HEK293 (cell line): ENCODE results near the gene IL24.

Source experiments
- CTCF ChIA-PET: fragments of 350-600 bp; formaldehyde crosslinking; extraction: SDS; loops from one replicate; lab custom pipeline; 2021; ENCODE audit warnings: antibody characterized with exemption; lab: Yijun Ruan, JAX
- POLR2A ChIA-PET: fragments of 300-600 bp; formaldehyde crosslinking; extraction: SDS; loops from one replicate; lab custom pipeline; 2020; ENCODE audit warnings: antibody characterized with exemption, inconsistent platforms; lab: Yijun Ruan, JAX
- H3K27ac ChIP-seq: fragments of 200-500 bp; sonication (Bioruptor generic); 2 replicates; pipeline ENCODE4 v1.5.1; 2014; ENCODE audit warnings: low read depth, low read length, control low read depth, inconsistent platforms; ENCODE audit errors: extremely low read depth
- H3K36me3 ChIP-seq, 2 experiments: fragments of 200-500 bp in 1 of 2; sonication (Bioruptor generic) in 1 of 2; 1 replicate in 1 of 2; 2 replicates in 1 of 2; pipeline ENCODE4 v1.5.1; 2014 to 2017; ENCODE audit warnings: inconsistent platforms in 2 of 2, low read length in 2 of 2; ENCODE audit not compliant: control insufficient read depth in 2 of 2, insufficient read depth in 1 of 2
- H3K4me1 ChIP-seq: fragments of 200-500 bp; sonication (Bioruptor generic); 2 replicates; pipeline ENCODE4 v1.5.1; 2014; ENCODE audit warnings: mild to moderate bottlenecking, low read length, inconsistent platforms; ENCODE audit not compliant: control insufficient read depth, insufficient read depth
- H3K4me3 ChIP-seq: 2 replicates; pipeline ENCODE4 v1.5.1; 2011; ENCODE audit warnings: low read depth, mild to moderate bottlenecking, control low read depth, low read length, moderate library complexity
- H3K9me3 ChIP-seq: fragments of 200-500 bp; sonication (Bioruptor generic); 2 replicates; pipeline ENCODE4 v1.5.1; 2014; ENCODE audit warnings: low read depth, low read length, inconsistent platforms; ENCODE audit not compliant: control insufficient read depth, insufficient read depth
- GFI1B ChIP-seq: fragments of 450-650 bp; formaldehyde crosslinking; IDR thresholded peaks from 2 replicates; pipeline ENCODE4 v1.5.1; 2016; ENCODE audit warnings: missing biosample characterization, missing genetic modification characterization
- KLF7 ChIP-seq: fragments of 450-650 bp; formaldehyde crosslinking; IDR thresholded peaks from 2 replicates; pipeline ENCODE4 v1.5.1; 2016; ENCODE audit warnings: missing biosample characterization, missing genetic modification characterization, borderline replicate concordance
- MZF1 ChIP-seq: fragments of 450-650 bp; formaldehyde crosslinking; IDR thresholded peaks from 2 replicates; pipeline ENCODE4 v1.5.1; 2017; ENCODE audit warnings: missing biosample characterization, missing genetic modification characterization, borderline replicate concordance
- OSR2 ChIP-seq: fragments of 450-650 bp; formaldehyde crosslinking; IDR thresholded peaks from 2 replicates; pipeline ENCODE4 v1.5.1; 2016; ENCODE audit warnings: missing biosample characterization, missing genetic modification characterization
- SP3 ChIP-seq: fragments of 450-650 bp; formaldehyde crosslinking; IDR thresholded peaks from 2 replicates; pipeline ENCODE4 v1.5.1; 2016; ENCODE audit warnings: missing biosample characterization, missing genetic modification characterization
- SP7 ChIP-seq: fragments of 450-650 bp; formaldehyde crosslinking; IDR thresholded peaks from 2 replicates; pipeline ENCODE4 v1.5.1; 2016; ENCODE audit warnings: missing biosample characterization, missing genetic modification characterization
- TCF7L2 ChIP-seq: IDR thresholded peaks from 2 replicates; pipeline ENCODE4 v1.6.1; 2011; ENCODE audit warnings: low read depth, mild to moderate bottlenecking, inconsistent platforms, low read length, moderate library complexity, borderline replicate concordance
- ZBTB48 ChIP-seq: fragments of 450-650 bp; formaldehyde crosslinking; IDR thresholded peaks from 2 replicates; pipeline ENCODE4 v1.5.1; 2016; ENCODE audit warnings: missing biosample characterization, missing genetic modification characterization
- ZBTB8A ChIP-seq: fragments of 450-650 bp; formaldehyde crosslinking; IDR thresholded peaks from 2 replicates; pipeline ENCODE4 v1.5.1; 2016; ENCODE audit warnings: missing biosample characterization, missing genetic modification characterization
- ZNF114 ChIP-seq: fragments of 450-650 bp; formaldehyde crosslinking; IDR thresholded peaks from 2 replicates; pipeline ENCODE4 v1.5.0; 2017; ENCODE audit warnings: missing biosample characterization, missing genetic modification characterization
- ZNF214 ChIP-seq: fragments of 450-650 bp; formaldehyde crosslinking; IDR thresholded peaks from 2 replicates; pipeline ENCODE4 v1.5.1; 2017; ENCODE audit warnings: missing biosample characterization, mild to moderate bottlenecking, missing genetic modification characterization, borderline replicate concordance
- ZNF223 ChIP-seq: fragments of 450-650 bp; formaldehyde crosslinking; IDR thresholded peaks from 2 replicates; pipeline ENCODE4 v1.5.1; 2016; ENCODE audit warnings: missing biosample characterization, missing genetic modification characterization
- ZNF248 ChIP-seq: fragments of 450-650 bp; formaldehyde crosslinking; IDR thresholded peaks from 2 replicates; pipeline ENCODE4 v1.5.1; 2017; ENCODE audit warnings: missing biosample characterization, missing genetic modification characterization
- ZNF274 ChIP-seq, 2 experiments: fragments of 200-500 bp in 1 of 2; fragments of 450-650 bp in 1 of 2; sonication (Bioruptor generic) in 1 of 2; formaldehyde crosslinking in 1 of 2; IDR thresholded peaks; 2 replicates each; pipeline versions ENCODE4 v1.5.1 to v1.6.1; 2014 to 2016; ENCODE audit warnings: borderline replicate concordance in 1 of 2, inconsistent platforms in 1 of 2, low read length in 1 of 2, missing biosample characterization in 1 of 2, missing genetic modification characterization in 1 of 2
- ZNF366 ChIP-seq: fragments of 450-650 bp; formaldehyde crosslinking; conservative IDR thresholded peaks from 2 replicates; pipeline ENCODE4 v1.5.1; 2016; ENCODE audit warnings: missing biosample characterization, missing genetic modification characterization
- ZNF510 ChIP-seq: fragments of 450-650 bp; formaldehyde crosslinking; IDR thresholded peaks from 2 replicates; pipeline ENCODE4 v1.5.1; 2018; ENCODE audit warnings: mild to moderate bottlenecking, missing genetic modification characterization, missing biosample characterization; ENCODE audit not compliant: insufficient replicate concordance
- ZNF513 ChIP-seq: fragments of 450-650 bp; IDR thresholded peaks from 2 replicates; pipeline ENCODE4 v1.5.1; 2018; ENCODE audit warnings: missing biosample characterization, missing genetic modification characterization
- ZNF521 ChIP-seq: fragments of 450-650 bp; formaldehyde crosslinking; IDR thresholded peaks from 2 replicates; pipeline ENCODE4 v1.5.1; 2017; ENCODE audit warnings: missing biosample characterization, mild to moderate bottlenecking, missing genetic modification characterization
- ZNF596 ChIP-seq: fragments of 450-650 bp; IDR thresholded peaks from 2 replicates; pipeline ENCODE4 v1.5.0; 2018; ENCODE audit warnings: missing biosample characterization, mild to moderate bottlenecking, missing genetic modification characterization, moderate library complexity
- ZNF600 ChIP-seq: fragments of 450-650 bp; formaldehyde crosslinking; IDR thresholded peaks from 2 replicates; pipeline ENCODE4 v1.5.1; 2016; ENCODE audit warnings: missing biosample characterization, missing genetic modification characterization
- ZNF660 ChIP-seq: fragments of 450-650 bp; IDR thresholded peaks from 2 replicates; pipeline ENCODE4 v1.5.1; 2018; ENCODE audit warnings: missing biosample characterization, mild to moderate bottlenecking, missing genetic modification characterization
- ZNF701 ChIP-seq: fragments of 450-650 bp; formaldehyde crosslinking; IDR thresholded peaks from 2 replicates; pipeline ENCODE4 v1.5.1; 2016; ENCODE audit warnings: missing biosample characterization, missing genetic modification characterization
- ZNF768 ChIP-seq: fragments of 450-650 bp; formaldehyde crosslinking; IDR thresholded peaks from 2 replicates; pipeline ENCODE4 v1.5.1; 2018; ENCODE audit warnings: missing biosample characterization, mild to moderate bottlenecking, missing genetic modification characterization
- ZSCAN4 ChIP-seq: fragments of 450-650 bp; formaldehyde crosslinking; IDR thresholded peaks from 2 replicates; pipeline ENCODE4 v1.5.1; 2017; ENCODE audit warnings: missing biosample characterization, missing genetic modification characterization
- TF ChIP-seq, protein P1 (sequence below): fragments of 450-650 bp; formaldehyde crosslinking; IDR thresholded peaks from 2 replicates; pipeline ENCODE4 v1.5.1; 2017; ENCODE audit warnings: missing biosample characterization, missing genetic modification characterization
- TF ChIP-seq, protein P2 (sequence below): fragments of 450-650 bp; formaldehyde crosslinking; IDR thresholded peaks from 2 replicates; pipeline ENCODE4 v1.5.1; 2016; ENCODE audit warnings: missing biosample characterization, missing genetic modification characterization, borderline replicate concordance

Gene IL24

GRCh38 chr1:206855859-206856258, 41.4 kb upstream of the IL24 start:
- peaks cover 4% of the 10 kb centered on the region; the same call in 1 of the 2 replicates for H3K4me1 ChIP-seq
- CTCF ChIA-PET = interaction anchor here (0.8 to 5.5 kb wide), 7 partner anchors 9 to 56 kb away, joined by 3 to 27 read pairs (median 7); partner anchors contain the start of gene IL20
- H3K4me3 ChIP-seq = no peak overlapping the region
- TF ChIP-seq OSR2 (tag by site-specific recombination) (no peak), ZNF521 (no peak), KLF7 (no peak), GFI1B (tag by site-specific recombination) (no peak), ZNF510 (tag by site-specific recombination) (no peak), MZF1 (tag by site-specific recombination) (no peak), ZBTB8A (no peak), SP3 (tag by site-specific recombination) (no peak), ZNF274 (IDR thresholded peaks at IDR 0.05; ENCODE audit: low read length) (no peak), ZNF274 (tag by site-specific recombination; IDR thresholded peaks at IDR 0.05; ENCODE audit: borderline replicate concordance) (no peak), ZNF768 (tag by site-specific recombination) (no peak), ZNF223 (tag by site-specific recombination) (no peak), ZNF513 (tag by site-specific recombination) (no peak), ZNF660 (tag by site-specific recombination) (no peak), ZNF596 (tag by site-specific recombination) (no peak), ZNF600 (no peak)
- TF ChIP-seq, protein P1, sequence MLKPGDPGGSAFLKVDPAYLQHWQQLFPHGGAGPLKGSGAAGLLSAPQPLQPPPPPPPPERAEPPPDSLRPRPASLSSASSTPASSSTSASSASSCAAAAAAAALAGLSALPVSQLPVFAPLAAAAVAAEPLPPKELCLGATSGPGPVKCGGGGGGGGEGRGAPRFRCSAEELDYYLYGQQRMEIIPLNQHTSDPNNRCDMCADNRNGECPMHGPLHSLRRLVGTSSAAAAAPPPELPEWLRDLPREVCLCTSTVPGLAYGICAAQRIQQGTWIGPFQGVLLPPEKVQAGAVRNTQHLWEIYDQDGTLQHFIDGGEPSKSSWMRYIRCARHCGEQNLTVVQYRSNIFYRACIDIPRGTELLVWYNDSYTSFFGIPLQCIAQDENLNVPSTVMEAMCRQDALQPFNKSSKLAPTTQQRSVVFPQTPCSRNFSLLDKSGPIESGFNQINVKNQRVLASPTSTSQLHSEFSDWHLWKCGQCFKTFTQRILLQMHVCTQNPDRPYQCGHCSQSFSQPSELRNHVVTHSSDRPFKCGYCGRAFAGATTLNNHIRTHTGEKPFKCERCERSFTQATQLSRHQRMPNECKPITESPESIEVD (tag by site-specific recombination) = no peak
- POLR2A ChIA-PET = interaction anchor here (1.0 kb wide), 1 partner anchor 54 kb away, joined by 3 read pairs; no protein-coding TSS in a partner anchor
- no peaks in the 10 kb centered on the region for H3K9me3 ChIP-seq
- H3K27ac ChIP-seq = no peak overlapping the region
- no peaks in the 10 kb centered on the region for H3K36me3 ChIP-seq

DNA sequence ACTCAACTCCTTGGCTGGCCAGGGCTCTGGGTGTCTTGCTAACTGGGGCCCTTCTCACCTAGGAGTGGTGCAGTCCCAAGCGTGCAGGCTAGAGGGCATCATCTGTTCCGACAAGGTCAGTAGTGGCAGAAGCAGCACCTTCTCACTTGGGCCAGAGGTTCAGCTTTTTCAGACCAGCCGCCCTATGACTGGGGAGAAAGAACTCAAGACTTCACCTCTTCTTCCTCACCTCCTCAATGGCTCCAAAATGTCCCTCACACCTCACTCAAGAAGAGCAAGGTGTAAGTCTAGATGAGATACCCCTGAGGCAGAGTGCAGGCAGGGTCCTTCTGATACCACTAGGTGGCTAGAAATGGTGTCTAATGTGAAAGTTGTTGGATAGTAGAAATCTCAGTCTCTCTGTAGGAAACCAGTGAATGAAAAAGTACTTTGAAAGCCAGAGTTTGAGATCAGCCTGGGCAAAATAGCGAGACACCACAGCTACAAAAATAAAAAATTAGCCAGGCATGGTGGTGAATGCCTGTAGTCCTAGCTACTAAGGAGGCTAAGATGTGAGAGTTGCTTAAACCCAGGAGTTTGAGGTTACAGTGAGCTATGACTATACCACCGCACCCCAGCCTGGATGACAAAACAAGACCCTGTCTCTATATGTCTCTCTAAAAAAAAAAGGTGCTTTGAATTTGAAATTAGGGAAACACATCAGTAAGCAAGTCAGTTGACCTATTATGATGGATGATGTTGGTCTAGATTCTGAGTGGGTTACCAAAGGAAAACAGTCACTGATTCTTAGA, 40.4 kb upstream of the IL24 start:
- H3K36me3 ChIP-seq = no peaks in the 10 kb centered on the region
- H3K4me3 ChIP-seq = no peak overlapping the region

More for the DNA sequence above, 40.4 kb upstream of the IL24 start:
- no peaks in the 10 kb centered on the region for H3K9me3 ChIP-seq
- no peak overlapping the region for H3K27ac ChIP-seq
- ChIA-PET POLR2A (interaction anchor here (0.6 to 1.0 kb wide), 2 partner anchors 14 to 53 kb away, joined by 3 read pairs; no protein-coding TSS in a partner anchor), CTCF (interaction anchor here (0.7 to 5.5 kb wide), 9 partner anchors 8 to 55 kb away, joined by 3 to 27 read pairs (median 6); partner anchors contain the start of gene IL20)
- TF ChIP-seq ZNF248 (no peak), SP7 (tag by site-specific recombination) (no peak), ZNF701 (tag by site-specific recombination) (no peak), TCF7L2 (no peak), KLF7 (no peak), ZNF214 (tag by site-specific recombination) (no peak), ZNF114 (no peak), ZNF366 (tag by site-specific recombination) (no peak), ZNF274 (IDR thresholded peaks at IDR 0.05; ENCODE audit: low read length) (no peak), ZNF274 (tag by site-specific recombination; IDR thresholded peaks at IDR 0.05; ENCODE audit: borderline replicate concordance) (no peak), ZBTB48 (tag by site-specific recombination) (no peak), ZSCAN4 (tag by site-specific recombination) (no peak)
- TF ChIP-seq, protein P2, sequence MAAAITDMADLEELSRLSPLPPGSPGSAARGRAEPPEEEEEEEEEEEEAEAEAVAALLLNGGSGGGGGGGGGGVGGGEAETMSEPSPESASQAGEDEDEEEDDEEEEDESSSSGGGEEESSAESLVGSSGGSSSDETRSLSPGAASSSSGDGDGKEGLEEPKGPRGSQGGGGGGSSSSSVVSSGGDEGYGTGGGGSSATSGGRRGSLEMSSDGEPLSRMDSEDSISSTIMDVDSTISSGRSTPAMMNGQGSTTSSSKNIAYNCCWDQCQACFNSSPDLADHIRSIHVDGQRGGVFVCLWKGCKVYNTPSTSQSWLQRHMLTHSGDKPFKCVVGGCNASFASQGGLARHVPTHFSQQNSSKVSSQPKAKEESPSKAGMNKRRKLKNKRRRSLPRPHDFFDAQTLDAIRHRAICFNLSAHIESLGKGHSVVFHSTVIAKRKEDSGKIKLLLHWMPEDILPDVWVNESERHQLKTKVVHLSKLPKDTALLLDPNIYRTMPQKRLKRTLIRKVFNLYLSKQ (tag by site-specific recombination) = no peak
- peaks cover 4% of the 10 kb centered on the region; the same call in 1 of the 2 replicates for H3K4me1 ChIP-seq
